ENCODE data around the gene PTPRU.

PTPRU gene

GRCh38 chr1:29213055-29213454, 23.3 kb upstream of the PTPRU start:
- TF ChIP-seq ZNF48 (tag by site-specific recombination; IDR thresholded peaks at IDR 0.05), result no peak
- TF ChIP-seq, protein P1, sequence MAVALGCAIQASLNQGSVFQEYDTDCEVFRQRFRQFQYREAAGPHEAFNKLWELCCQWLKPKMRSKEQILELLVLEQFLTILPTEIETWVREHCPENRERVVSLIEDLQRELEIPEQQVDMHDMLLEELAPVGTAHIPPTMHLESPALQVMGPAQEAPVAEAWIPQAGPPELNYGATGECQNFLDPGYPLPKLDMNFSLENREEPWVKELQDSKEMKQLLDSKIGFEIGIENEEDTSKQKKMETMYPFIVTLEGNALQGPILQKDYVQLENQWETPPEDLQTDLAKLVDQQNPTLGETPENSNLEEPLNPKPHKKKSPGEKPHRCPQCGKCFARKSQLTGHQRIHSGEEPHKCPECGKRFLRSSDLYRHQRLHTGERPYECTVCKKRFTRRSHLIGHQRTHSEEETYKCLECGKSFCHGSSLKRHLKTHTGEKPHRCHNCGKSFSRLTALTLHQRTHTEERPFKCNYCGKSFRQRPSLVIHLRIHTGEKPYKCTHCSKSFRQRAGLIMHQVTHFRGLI (tag by site-specific recombination; IDR thresholded peaks at IDR 0.05), result no peak
- TF ChIP-seq ZXDB (tag by site-specific recombination; IDR thresholded peaks at IDR 0.05), result no peak
- TF ChIP-seq ZNF707 (tag by site-specific recombination; IDR thresholded peaks at IDR 0.05), result no peak
- TF ChIP-seq ZNF600 (tag by site-specific recombination; IDR thresholded peaks at IDR 0.05), result no peak
- TF ChIP-seq ZNF510 (tag by site-specific recombination; IDR thresholded peaks at IDR 0.05; ENCODE audit: insufficient replicate concordance), result no peak
- no peak for TF ChIP-seq YY2 (tag by site-specific recombination; IDR thresholded peaks at IDR 0.05)
- TF ChIP-seq ZNF391 (tag by site-specific recombination; IDR thresholded peaks at IDR 0.05; ENCODE audit: borderline replicate concordance, low read depth), result no peak
- no peak for TF ChIP-seq SCRT1 (tag by site-specific recombination; IDR thresholded peaks at IDR 0.05; ENCODE audit: borderline replicate concordance)
- TF ChIP-seq MEIS1 (CRISPR knock-in tag; IDR thresholded peaks at IDR 0.05; ENCODE audit: borderline replicate concordance), result no peak
- TF ChIP-seq, protein P2, sequence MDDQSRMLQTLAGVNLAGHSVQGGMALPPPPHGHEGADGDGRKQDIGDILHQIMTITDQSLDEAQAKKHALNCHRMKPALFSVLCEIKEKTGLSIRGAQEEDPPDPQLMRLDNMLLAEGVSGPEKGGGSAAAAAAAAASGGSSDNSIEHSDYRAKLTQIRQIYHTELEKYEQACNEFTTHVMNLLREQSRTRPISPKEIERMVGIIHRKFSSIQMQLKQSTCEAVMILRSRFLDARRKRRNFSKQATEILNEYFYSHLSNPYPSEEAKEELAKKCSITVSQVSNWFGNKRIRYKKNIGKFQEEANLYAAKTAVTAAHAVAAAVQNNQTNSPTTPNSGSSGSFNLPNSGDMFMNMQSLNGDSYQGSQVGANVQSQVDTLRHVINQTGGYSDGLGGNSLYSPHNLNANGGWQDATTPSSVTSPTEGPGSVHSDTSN (CRISPR knock-in tag; IDR thresholded peaks at IDR 0.05), result no peak
- TF ChIP-seq, protein P3, sequence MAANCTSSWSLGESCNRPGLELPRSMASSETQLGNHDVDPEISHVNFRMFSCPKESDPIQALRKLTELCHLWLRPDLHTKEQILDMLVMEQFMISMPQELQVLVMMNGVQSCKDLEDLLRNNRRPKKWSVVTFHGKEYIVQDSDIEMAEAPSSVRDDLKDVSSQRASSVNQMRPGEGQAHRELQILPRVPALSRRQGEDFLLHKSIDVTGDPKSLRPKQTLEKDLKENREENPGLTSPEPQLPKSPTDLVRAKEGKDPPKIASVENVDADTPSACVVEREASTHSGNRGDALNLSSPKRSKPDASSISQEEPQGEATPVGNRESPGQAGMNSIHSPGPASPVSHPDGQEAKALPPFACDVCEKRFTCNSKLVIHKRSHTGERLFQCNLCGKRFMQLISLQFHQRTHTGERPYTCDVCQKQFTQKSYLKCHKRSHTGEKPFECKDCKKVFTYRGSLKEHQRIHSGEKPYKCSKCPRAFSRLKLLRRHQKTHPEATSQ (tag by site-specific recombination; IDR thresholded peaks at IDR 0.05), result no peak
- no peak for TF ChIP-seq ZNF530 (tag by site-specific recombination; IDR thresholded peaks at IDR 0.05; ENCODE audit: low read depth)
- TF ChIP-seq ZBTB26 (tag by site-specific recombination; optimal IDR thresholded peaks at IDR 0.05), result no peak
- no peak for TF ChIP-seq ZNF366 (tag by site-specific recombination; conservative IDR thresholded peaks at IDR 0.05)
- TF ChIP-seq, protein P4, sequence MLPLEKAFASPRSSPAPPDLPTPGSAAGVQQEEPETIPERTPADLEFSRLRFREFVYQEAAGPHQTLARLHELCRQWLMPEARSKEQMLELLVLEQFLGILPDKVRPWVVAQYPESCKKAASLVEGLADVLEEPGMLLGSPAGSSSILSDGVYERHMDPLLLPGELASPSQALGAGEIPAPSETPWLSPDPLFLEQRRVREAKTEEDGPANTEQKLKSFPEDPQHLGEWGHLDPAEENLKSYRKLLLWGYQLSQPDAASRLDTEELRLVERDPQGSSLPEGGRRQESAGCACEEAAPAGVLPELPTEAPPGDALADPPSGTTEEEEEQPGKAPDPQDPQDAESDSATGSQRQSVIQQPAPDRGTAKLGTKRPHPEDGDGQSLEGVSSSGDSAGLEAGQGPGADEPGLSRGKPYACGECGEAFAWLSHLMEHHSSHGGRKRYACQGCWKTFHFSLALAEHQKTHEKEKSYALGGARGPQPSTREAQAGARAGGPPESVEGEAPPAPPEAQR (tag by site-specific recombination; IDR thresholded peaks at IDR 0.05), result no peak
- no peak for TF ChIP-seq ZNF16 (tag by site-specific recombination; IDR thresholded peaks at IDR 0.05; ENCODE audit: low read depth)
- TF ChIP-seq ZNF114 (tag by site-specific recombination; IDR thresholded peaks at IDR 0.05), result no peak
- TF ChIP-seq ZNF362 (tag by site-specific recombination; IDR thresholded peaks at IDR 0.05), result no peak
- TF ChIP-seq ZNF202 (tag by site-specific recombination; IDR thresholded peaks at IDR 0.05; ENCODE audit: borderline replicate concordance), result no peak
- H3K4me1 ChIP-seq (ENCODE audit: control insufficient read depth, insufficient read depth, low read length), result no peaks in the 10 kb centered on the region
- no peak overlapping the region for H3K4me3 ChIP-seq (ENCODE audit: low read depth, low read length)
- ChIA-PET CTCF (interaction anchor here (0.7 kb wide), 1 partner anchor 190 kb away, joined by 3 read pairs; no protein-coding TSS in a partner anchor), POLR2A (no interaction called here)
- H3K27ac ChIP-seq (ENCODE audit: extremely low read depth, low read depth, low read length), result no peak overlapping the region
- peaks cover 22 to 78% of the 10 kb centered on the region in 2 experiments; a peak in 2 of 3 replicates for H3K36me3 ChIP-seq (ENCODE audit: control insufficient read depth in 2 of 2, insufficient read depth in 1 of 2, low read length in 2 of 2)
- H3K9me3 ChIP-seq (ENCODE audit: control insufficient read depth, insufficient read depth, low read depth, low read length), result no peaks in the 10 kb centered on the region
